ENCODE measurements around the gene RNF227.

DNA sequence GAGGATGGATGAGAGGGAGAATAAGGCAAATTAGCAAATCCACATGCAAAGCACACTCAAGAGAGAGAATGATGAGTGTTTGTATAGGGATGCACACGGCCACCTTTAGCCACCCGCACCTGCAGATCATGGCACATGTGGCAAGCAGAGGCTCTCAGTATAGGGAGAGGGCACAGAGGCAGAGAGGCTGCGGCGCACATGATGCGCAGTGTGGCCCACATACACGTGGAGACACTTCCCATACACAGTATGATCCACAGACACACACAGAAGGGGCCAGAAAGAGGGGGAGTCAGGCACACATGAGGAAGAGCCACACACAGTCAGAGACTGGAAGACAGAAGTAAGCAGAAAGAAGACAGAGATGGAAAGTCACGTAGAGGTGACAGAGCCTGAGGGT, 34.0 kb downstream of the RNF227 start:
- TF ChIP-seq, protein P1, sequence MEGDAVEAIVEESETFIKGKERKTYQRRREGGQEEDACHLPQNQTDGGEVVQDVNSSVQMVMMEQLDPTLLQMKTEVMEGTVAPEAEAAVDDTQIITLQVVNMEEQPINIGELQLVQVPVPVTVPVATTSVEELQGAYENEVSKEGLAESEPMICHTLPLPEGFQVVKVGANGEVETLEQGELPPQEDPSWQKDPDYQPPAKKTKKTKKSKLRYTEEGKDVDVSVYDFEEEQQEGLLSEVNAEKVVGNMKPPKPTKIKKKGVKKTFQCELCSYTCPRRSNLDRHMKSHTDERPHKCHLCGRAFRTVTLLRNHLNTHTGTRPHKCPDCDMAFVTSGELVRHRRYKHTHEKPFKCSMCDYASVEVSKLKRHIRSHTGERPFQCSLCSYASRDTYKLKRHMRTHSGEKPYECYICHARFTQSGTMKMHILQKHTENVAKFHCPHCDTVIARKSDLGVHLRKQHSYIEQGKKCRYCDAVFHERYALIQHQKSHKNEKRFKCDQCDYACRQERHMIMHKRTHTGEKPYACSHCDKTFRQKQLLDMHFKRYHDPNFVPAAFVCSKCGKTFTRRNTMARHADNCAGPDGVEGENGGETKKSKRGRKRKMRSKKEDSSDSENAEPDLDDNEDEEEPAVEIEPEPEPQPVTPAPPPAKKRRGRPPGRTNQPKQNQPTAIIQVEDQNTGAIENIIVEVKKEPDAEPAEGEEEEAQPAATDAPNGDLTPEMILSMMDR (IDR thresholded peaks at IDR 0.05), result no peak
- TF ChIP-seq EP300 (IDR thresholded peaks at IDR 0.05) (no peak), POLR2AphosphoS5 (IDR thresholded peaks at IDR 0.05) (no peak)

Data from sigmoid colon (tissue), 4 donors.